DMS114 treated with DMSO at 0.1 percent for 48 hours (cell line): ENCODE data around the gene ZMYND8.
"Not testable (repeated sequence)": the region's sequence is repeated elsewhere in the genome, so short reads cannot be mapped to it uniquely, and the experiment has no call there.

ENCODE experiments used
- DNase-seq: peaks from one replicate; lab custom pipeline; 2025; ENCODE audit not compliant: unreplicated experiment; lab: John Stamatoyannopoulos, UW

Gene ZMYND8

DNA sequence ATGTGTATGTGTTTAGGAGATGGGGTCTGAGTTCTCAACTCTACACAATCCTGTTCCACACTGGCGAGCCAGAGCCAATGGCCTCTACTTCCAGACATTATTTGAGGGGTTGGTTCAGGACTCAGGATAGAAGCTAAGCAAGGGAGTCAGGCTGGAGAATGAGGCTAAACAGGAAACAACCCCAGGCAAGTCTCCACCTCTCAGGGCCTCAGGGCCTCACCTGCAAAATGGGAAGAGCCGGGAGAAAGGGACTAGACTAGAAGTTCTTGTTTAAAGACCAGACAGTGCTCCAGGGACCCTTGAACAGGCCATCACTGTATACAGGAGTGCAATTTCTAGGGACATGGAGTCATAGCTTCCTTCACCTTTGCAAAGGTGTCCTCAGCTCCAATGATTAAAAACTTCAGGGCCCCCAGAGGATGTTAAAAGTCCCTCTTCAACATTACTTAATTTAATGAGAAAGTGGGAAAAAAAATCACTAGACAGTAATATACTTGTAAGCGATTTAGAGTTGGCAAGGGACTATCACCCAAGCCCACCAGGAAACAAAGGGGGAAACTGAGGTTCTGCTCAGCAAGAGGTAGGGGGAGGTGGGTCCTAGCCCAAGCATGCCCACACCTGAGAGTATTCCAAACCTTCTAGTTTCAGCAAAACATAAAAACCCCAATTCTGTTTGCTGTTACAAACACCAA lies 41.7 kb downstream of the ZMYND8 start:
- no peak for DNase-seq

DNA sequence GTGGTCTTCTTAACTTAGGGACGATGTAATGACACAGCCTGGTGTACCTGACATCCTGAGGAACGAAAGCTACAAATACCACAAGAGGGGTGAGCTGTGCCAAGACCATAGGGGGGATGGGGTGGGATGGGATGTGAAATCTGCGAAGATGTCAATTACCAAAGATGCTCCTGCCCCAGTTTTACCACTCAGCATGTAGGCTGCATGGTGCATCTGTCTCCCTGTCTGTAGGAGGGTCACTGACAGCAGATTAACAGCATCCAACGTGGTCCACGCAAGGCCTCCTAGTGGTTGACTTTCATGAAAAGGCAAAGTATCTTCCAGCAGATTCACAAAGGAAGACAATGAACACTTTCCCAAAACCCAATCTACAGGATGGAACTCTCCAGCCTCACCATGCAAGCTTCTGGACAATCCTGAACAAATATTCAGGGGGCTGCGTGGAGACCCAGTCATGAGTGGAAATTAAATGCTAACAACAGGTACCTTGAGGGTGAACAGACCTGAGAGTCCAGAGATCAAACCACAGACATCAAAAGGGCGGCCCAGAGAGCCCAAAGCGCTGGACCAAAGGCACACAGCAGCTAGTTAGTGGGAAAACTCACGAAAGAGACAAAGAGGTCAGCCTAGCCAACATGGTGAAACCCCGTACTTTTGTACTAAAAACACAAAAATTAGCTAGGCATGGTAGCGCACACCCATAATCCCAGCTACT lies 44.4 kb downstream of the ZMYND8 start:
- DNase-seq, result no peak

DNA sequence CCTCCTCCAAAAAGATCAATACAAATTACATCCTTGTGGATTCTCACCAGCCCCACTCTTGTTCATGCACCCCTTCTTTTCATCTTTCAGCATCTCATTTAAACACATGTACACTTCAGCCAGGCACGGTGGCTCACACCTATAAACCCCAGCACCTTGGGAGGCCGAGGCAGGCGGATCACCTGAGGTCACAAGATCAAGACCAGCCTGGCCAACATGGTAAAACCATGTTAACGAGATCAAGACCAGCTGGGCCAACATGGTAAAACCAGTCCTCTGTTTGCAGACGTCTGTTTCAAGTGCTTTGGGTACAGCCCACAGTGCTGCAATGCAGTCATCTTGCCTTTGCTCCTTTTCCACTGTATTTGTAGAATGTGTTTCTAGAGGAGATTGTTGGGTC lies 45.3 kb downstream of the ZMYND8 start:
- DNase-seq, result no peak

DNA sequence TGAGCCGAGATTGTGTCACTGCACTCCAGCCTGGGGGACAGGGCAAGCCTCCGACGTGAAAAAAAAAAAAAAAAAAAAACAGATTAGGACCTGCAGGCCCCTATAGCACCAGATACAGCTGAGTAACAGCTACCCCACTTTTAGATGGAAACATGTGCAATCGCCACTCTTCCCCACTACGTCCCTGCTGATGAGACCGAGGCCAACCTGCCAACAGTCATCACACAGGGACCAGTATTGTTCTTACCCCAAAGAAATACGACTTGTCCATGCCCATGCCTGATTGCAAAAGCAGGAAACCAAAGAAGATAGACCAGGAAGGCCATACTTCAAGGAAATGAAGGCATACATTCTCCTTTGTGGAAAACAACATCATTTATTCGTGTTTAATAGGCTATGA lies 45.8 kb downstream of the ZMYND8 start:
- DNase-seq, result no peak

DNA sequence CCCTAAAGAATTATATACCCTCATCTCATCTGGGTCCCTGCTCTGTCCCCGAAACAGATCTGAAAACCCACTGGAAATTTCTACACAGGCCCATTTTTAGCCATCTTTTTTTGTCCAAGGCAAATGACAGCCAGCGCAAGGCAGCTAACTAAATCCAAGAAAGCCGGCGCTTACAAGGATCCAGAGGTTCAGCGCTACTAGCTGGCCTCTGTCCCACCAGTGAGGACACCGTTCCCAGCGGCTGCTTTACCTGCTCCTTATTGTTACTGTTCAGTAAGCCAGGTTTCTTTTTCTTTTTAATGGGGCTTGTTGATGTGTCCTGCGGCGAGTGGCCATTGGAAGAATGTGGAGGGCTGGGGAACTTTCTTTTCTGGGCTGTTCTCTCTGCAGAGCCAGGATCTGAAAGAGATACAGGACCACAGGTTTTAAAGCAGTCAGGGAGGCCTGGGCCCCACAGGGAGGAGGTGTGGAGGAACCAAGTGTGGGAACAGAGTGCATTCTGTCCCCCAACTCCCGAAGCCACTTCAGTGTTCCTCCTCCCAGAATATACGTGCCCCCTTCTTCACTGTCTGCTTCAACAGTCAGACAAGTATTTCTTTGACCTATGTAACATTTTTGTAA lies 46.6 kb downstream of the ZMYND8 start:
- no peak for DNase-seq

DNA sequence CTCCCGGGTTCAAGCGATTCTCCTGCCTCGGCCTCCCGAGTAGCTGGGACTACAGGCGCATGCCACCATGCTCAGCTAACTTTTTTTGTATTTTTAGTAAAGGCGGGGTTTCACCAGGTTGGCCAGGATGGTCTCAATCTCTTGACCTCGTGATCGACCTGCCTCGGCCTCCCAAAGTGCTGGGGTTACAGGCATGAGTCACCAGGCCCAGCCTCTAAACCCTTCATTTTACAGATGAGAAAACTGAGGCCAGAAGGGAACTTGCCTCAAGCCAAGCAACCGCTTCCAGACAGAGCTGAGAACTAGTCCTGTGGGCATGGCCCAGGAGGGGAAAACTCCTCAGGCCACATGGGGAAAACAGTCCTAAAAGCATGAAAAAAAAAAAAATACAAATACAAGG lies 47.1 kb downstream of the ZMYND8 start:
- no peak for DNase-seq

DNA sequence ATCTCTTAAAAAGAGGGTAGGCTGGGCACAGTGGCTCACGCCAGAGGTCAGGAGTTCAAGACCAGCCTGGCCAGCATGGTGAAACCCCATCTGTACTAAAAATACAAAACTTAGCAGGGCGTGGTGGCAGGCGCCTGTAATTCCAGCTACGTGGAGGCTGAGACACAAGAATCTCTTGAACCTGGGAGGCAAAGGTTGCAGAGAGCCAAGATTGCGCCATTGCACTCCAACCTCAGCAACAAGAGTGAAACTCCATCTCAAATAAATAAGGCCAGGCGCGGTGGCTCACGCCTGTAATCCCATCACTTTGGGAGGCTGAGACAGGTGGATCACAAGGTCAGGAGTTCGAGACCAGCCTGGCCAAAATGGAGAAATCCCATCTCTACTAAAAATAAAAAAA lies 48.9 kb downstream of the ZMYND8 start:
- not testable (repeated sequence) for DNase-seq

DNA sequence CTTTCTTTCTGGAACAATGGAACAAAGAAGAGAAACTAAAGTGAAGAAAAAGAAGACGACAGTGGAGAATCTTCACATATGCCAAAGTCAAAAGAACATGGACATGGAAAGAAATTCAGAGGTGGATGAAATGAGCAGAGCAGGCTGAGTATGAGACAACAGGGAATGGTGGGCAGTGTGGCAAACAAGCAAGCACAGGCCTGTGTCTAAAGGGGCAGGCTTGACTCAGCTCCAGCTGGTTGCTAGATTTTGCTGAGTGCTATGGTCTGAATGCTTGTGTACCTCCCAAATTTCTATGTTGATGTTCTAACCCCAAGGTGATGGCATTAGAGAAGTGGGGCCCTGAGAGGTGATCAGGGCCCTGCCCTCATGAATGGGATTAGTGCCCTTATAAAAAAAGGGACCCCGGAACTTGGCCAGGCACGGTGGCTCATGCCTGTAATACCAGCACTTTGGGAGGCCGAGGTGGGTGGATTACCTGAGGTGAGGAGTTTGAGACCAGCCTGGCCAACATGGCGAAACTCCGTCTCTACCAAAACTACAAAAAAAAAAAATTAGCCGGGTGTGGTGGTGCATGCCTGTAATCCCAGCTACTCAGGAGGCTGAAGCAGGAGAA lies 49.6 kb downstream of the ZMYND8 start:
- DNase-seq, result no peak

DNA sequence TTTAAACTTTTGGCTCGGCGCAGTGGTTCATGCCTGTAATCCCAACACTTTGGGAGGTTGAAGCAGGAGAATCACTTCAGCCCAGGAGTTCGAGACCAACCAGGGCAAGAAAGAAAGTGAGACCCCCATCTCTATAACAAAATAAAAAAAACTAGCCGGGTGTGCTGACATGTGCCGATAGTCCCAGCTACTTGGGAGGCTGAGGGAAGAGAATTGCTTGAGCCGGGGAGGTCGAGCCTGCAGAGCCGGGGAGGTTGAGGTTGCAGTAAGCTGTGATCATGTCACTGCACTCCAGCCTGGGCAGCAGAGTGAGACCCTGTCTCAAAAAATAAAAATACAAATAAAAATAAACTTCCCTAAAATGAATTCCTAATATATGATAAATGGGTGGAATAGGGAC lies 50.4 kb downstream of the ZMYND8 start:
- DNase-seq, result no peak

DNA sequence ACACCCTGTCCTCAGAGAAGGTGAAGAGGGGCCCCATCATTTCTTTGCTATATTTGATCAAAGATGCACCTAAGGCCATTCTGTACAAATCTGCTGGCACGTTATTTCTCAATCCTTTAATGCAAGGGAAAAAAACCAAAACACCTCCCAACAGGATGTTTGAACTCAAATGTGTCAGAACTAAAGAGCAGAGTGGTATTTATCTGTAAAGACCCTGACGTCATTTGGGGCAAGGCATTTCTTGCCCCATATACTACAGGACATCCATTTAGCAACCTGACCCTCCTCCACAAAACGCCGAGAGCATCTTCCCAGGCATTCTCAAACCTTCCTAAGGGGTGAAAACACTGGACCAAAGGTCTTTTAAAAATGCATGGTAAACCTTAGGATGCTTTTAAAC lies 50.8 kb downstream of the ZMYND8 start:
- DNase-seq, result no peak

DNA sequence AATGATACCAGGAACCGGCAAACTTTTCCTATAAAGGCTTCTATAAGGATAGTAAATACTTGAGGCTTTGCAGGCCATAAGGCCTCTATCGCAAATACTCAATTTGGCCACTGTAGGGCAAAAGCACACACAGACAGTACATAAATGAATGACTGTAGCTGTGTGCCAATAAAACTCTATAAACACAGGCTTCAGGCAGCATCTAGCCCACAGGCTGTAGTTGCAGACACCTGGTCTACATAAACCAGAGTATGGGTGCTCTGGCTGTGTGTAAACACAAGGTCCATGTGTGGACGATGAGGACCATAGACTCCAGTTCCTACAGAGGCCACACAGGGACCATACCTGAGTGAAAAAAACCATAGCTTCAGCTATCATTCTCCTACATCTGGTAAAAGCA lies 52.2 kb downstream of the ZMYND8 start:
- DNase-seq, result no peak

DNA sequence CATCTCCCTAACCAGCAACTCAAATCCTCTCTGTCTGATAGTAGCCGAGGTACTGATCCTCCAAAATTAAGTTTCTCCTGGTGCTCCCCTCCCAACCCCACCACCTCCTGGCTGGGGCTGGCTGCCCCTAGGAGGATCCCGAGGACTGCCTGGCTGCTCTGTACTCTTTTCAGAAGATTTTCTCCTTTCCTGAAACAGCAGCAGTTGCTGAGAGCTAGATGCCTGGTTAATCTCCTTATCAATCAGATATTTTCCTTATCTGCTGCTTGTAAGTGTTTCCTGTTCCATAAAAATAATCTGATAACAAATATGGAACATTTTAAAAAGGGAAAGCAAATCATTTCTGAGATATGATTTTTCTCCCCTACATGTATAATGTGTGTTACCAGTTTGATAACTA lies 52.8 kb downstream of the ZMYND8 start:
- no peak for DNase-seq

DNA sequence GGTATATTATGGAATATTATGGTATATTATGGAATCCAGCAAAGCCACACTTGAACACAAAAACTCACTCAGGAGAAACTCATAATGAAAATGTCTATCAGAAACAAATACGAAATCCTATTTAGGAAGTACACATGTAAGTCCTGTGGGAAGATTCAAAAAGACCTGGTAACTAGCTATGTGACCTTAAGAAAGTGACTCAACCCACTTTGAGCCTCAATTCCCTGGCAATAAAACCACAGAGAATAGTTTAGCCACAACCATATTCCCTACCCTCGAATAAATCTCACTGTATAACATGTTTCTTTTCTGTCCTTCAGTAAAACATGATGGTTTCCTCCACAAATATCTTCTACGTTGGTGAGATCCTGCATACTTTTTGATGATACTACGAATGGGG lies 56.4 kb downstream of the ZMYND8 start:
- DNase-seq, result no peak

DNA sequence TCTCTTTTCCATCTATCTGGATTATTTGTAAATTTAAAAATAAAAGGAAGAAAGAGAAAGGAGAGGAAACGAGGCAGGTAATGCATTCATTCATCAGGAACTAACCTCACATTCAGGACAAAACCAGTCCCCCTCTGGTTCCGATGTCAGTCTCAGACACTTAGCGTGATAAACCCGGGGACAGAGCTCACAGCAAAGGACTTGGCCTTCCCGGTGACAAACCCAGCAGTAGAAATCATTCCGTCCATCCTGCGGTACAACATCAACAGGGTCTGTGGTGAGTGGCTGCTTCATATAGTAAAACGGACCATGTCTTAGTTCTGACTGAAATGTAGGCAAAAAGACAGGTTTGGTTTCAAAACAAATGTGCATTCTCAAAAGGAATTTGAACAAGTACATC lies 57.9 kb downstream of the ZMYND8 start:
- no peak for DNase-seq

DNA sequence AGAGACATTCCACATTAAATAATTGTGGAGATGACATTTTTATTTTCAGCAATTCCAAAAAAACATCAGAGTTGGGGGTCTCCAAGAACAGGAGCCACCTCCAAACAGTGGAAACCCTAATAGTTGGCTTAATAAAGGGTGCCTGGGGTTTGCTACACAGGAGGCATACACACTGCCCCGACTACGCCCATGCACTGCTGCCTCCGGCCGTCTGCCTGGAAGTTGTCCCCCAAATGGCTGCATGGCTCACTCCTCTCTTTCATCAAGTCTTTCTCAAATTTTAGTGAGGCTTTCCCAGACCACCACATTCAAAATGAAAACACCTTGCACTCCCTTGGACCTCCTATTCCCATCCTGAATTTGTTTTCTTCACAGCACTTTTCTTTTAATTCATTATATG lies 58.8 kb downstream of the ZMYND8 start:
- DNase-seq, result no peak

DNA sequence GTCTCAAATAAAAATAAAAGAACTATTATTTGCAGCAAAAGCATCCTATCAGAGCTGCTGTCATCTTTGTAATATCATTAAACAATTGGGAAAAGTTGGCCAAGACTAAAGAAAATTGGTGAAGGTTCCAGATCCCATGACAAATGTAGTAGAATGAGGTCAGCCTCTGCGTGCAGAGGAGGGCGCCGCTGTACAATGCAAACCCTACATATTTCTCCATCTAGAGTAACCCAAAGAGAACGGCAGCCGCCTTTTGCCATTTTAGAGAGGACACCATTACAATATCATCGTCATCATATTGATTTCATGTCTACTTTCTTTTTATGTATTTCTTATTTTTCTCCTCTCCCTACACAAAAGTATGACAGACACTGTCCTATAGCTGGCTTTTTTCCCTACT lies 59.5 kb downstream of the ZMYND8 start:
- no peak for DNase-seq

DNA sequence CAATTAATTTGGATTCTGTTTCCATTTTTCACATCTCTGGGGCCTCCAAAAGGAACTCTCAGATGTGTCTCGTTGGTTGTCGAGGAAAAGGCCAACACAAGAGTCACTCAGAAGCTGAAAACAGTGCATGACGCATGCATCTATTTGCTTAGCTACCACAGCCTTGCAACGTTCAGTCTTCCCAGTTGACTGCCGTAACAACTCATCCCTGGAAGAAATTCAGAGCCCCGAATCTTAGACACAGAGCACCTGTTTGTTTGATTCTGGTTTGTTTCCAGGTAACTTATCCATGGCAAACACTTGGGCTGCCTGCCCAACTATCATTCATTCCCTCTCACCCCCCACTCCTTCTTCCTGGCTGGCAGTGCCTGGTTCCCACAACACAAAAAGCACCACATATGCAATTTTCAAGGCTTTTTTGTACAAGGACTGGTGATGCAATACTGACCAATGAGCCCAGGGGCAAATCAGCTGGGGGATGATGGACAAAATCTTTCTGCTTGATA lies 60.5 kb downstream of the ZMYND8 start:
- no peak for DNase-seq

DNA sequence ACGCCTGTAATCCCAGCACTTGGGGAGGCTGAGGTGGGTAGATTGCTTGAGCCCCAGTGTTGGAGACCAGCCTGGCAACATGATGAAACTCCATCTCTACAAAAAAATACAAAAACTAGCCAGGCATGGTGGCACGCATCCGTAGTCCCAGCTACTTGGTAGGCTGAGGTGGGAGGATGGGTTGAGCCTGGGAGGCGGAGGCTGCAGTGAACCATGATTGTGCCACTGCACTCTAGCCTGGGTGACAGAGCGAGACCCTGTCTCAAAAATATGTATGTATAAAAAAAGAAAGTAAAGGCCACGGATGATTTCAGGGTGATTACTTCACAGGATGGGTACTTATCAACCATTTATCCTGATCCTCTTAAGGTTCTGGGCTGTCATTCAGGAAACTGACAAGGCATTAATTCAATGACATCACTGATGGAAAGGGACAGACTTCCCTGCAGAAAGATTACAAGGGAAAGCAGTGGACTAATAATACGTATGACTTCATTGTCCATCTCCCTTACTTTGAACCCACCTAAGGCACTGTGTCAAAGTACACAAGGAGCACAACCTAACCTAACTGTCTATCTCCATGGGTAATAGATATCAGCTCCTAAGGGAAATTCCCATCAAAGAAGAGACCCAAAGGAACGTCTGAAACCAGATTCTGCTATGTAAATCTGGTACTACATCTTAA lies 61.2 kb downstream of the ZMYND8 start:
- DNase-seq, result no peak

DNA sequence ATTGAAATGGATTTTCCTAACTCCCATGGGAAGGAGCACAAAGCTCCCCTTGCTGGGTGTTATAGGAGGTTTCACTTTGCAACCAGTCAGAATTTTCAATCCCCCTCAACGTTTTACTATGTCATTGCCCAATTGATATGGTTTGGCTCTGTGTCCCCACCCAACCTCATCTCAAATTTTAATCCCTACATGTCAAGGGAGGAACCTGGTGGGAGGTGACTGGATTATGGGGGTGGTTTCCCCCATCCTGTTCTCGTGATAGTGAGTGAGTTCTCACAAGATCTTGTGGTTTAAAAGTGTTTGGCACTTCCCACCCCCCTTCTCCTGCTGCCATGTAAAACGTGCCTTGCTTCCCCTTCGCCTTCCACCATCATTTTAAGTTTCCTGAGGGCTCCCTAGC lies 62.9 kb downstream of the ZMYND8 start:
- no peak for DNase-seq

DNA sequence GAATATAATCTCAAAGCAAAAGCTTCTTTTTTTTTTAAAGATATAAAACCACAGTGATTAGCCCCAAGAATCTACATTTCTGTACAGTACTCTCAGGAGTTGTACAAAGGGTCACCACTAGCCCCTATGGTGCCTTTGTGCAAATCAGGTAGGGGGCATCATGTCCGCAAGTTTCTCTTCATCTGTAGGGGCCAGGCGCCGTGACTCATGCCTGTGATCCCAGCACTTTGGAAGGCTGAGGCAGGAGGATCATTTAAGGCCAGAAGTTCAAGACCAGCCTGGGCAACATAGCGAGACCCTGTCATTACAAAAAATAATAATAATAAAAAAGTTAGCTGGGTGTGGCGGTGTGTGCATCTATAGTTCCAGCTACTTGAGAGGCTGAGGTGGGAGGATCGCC lies 63.9 kb downstream of the ZMYND8 start:
- no peak for DNase-seq

DNA sequence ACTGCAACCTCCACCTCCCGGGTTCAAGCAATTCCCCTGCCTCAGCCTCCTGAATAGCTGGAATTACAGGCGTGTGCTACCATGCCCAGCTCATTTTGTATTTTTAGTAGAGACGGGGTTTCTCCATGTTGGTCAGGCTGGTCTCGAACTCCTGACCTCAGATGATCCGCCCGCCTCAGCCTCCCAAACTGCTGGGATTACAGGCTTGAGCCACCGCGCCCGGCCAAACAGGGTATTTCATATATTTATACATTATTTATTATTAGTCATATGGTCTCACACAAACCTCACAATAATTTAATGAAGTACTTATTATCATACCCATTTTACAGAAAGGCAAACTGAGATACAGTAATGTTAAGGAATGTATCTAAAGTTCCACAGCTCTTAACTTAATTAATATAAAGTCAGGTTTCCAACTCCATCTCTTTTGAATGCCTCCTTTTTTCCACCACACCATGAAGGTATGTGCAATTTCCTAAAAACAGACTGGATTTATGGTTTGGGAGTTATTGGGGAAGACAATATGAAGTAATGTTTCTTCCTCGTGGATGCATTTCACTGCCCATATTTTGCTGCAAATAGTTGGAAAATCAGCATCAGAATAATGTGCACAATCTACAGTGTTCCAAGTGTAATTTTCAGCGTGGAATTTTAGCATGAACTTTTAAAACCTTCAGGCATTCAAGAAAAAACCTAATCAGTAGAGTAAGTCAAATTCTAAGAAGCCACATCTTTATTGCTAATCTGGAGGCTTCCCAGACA lies 65.7 kb downstream of the ZMYND8 start:
- no peak for DNase-seq
